Mammary epithelial cell (primary cell): ENCODE data around the gene KNCN.

Experiments
- EZH2 ChIP-seq: IDR thresholded peaks from 2 replicates; pipeline ENCODE4 v1.6.1; 2012; ENCODE audit warnings: low read length, inconsistent platforms, borderline replicate concordance
- TF ChIP-seq, protein P1 (sequence below), 2 donors: IDR thresholded peaks in 1 of 2; conservative IDR thresholded peaks in 1 of 2; 2 replicates each; pipeline ENCODE4 v1.5.1; 2011 to 2012; ENCODE audit warnings: inconsistent platforms in 2 of 2, low read length in 2 of 2, mild to moderate bottlenecking in 2 of 2, control low read depth in 1 of 2, low read depth in 1 of 2; ENCODE audit not compliant: insufficient read depth in 1 of 2; ENCODE audit errors: extremely low read depth in 1 of 2

DNA sequence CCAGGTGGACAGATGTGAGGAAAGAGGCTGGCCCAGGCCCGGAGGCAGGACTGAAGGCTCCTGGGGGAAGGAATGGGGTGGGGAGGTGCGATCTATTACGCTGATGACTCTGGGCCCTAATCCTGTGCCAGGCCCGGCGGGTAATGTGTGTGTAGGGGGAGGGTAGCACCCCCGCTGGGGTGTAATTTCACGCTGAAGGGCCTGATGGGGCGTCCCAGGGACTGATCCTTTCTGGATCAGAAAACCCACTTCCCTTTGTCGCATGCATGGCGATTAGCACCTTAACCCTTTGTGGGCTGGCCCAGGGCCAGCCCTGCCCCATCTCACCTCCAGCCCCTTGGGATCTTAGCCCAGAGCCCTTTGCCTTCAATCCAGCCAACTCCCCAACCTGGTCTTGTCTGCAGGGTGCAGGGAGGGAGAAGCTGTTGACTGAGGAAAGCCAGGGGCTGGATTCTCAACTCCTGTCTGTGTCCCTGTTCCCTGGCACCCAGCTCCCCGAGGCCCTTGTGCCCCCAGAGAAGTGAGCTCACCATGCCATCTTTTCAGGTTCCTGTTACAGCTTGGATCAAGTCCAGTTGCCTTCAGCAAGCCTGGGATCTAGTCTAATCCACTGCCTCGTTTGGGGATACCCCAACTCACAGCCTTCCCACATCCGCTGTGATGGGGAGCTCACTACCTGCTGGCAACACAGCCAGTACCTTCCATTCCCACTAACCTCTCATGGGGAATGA lies 26.0 kb downstream of the KNCN start:
- TF ChIP-seq, protein P1, sequence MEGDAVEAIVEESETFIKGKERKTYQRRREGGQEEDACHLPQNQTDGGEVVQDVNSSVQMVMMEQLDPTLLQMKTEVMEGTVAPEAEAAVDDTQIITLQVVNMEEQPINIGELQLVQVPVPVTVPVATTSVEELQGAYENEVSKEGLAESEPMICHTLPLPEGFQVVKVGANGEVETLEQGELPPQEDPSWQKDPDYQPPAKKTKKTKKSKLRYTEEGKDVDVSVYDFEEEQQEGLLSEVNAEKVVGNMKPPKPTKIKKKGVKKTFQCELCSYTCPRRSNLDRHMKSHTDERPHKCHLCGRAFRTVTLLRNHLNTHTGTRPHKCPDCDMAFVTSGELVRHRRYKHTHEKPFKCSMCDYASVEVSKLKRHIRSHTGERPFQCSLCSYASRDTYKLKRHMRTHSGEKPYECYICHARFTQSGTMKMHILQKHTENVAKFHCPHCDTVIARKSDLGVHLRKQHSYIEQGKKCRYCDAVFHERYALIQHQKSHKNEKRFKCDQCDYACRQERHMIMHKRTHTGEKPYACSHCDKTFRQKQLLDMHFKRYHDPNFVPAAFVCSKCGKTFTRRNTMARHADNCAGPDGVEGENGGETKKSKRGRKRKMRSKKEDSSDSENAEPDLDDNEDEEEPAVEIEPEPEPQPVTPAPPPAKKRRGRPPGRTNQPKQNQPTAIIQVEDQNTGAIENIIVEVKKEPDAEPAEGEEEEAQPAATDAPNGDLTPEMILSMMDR (conservative IDR thresholded peaks at IDR 0.05 in 1 of 2, IDR thresholded peaks at IDR 0.05 in 1 of 2; ENCODE audit: extremely low read depth in 1 of 2, insufficient read depth in 1 of 2, low read depth in 1 of 2, low read length in 2 of 2) = no peak
- TF ChIP-seq EZH2 = no peak
